Fibroblast of skin of right quadriceps (primary cell): ENCODE results near the gene HSPH1.

Experiments used
- DNase-seq: peaks from one replicate; pipeline ENCODE4 v3.0.0-alpha.2; 2013

The HSPH1 gene

DNA sequence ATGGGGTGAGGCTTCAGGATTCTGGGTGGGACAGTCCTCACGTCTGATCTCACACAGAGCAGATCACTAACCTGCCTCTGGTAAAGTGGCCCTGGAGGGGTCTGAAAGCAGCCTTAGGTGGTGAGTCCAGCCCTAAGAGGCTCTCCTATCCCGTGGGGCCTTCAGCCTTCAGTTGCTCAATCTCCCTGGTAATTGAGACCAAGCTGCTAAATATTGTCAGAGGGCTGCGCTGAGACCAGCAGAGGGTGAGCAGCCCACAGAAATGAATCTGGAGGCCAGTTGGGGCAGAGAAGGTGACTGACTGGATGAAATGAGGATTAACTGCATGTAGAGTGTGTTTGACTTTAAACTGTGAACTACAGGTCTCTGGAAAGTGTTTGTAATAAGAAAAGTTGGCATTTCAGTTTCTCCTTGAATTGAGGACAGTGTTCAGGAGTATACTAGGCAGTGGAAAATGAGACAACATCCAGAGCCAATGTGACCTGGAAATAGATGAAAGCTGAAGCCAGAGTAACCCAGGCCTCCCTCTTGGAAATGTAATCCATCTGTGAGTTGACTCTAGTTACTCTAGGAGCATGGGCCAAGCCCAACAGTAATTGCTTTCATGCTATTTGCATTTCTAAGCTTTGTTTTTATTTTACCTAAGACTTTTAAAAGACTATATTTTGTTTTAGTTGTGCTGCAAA lies 14.3 kb upstream of the HSPH1 start:
- DNase-seq: no peak

DNA sequence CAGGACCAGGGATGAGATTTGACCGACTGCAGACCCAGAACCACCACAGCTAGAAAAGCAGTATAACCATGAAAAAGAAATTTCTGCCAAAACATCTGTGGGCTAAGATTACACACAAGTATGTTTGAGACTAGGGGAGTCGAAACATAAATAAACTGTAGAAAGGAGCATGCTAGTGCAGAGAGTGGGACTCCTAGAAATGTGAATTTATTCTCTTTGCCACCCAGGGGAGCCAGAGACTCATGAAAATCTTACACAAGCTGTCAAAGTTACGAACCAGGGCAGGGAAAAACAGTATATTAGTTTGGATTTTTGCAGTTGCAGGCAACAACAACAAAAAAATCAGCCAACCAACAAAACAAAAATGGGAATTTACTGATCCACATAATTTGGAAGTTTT lies 12.3 kb upstream of the HSPH1 start:
- DNase-seq: peak; percentile 32

DNA sequence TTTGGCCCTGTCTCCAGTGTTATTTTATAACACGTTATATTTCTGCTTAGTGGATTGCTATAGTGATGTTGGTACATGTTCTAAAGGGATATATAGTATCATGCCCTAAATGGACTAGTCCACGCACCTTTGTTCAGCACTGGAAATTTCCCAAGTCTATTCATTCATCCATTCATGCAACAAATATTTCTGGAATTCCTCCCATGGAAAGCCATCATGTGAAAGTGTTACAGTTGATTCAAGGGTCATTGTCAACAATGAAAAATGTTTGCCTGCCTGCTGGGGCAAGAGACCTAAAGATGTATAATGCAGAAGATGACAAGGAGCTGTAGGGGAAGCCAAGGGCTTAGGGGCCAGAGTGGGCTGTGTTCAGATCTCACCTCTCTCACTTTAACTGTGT lies 10.8 kb upstream of the HSPH1 start:
- DNase-seq: peak; percentile 89

DNA sequence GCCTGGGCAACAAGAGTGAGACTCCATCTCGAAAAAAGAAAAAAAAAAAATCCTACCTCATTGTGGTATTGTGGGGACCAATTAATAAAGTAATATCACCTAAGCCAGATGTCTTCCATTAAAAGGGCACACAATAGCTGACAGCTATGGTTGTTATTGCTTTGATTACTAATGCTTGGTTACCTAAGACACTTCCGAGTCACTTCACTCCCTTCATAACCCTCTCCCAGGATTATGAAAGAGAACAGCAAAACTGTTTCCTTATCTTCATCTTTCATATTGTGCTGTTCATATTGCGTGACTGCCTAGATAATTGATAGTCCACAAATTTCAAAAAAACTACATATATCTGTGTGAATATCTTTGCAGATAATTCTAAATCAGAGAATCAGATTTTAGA lies 10.3 kb upstream of the HSPH1 start:
- peak; percentile 40 for DNase-seq

DNA sequence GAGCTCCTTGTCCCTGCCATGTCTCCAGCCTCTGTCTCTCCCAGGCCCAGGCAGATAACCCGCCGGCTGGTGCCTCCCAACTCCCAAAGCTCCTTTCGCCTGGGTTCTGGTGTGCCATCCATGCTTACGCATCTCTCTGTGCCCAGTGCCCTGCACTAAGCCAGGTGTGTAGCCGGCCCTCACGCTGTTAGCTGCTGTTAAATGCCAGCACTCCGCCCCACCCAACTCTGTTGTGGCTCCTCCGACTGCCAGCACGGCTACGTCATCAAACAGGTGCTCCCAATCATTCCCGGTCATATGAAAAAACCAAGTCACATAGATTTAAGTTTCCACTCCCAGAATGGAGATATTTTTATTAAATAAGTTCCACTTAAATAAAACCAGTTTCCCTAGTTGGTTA lies 7.0 kb upstream of the HSPH1 start:
- no peak for DNase-seq

DNA sequence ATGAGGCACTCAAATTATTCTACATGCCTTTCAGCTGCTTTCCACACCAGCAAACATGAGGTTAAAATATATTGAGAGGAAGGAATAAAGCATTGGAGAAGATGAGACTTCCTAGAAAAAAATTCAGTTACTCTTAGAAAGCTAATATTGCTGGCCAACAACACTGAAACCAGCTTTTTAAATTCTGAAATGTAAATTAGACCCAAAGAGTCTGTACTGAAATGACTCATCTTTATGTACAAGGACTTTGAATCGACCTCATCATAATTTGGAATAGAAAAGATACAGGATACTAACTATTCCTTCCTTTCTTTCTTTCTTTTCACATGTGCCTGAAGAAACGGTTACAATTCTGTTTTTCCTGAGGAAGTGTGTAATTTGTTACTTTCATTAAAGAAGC lies 6.5 kb upstream of the HSPH1 start:
- DNase-seq: no peak

DNA sequence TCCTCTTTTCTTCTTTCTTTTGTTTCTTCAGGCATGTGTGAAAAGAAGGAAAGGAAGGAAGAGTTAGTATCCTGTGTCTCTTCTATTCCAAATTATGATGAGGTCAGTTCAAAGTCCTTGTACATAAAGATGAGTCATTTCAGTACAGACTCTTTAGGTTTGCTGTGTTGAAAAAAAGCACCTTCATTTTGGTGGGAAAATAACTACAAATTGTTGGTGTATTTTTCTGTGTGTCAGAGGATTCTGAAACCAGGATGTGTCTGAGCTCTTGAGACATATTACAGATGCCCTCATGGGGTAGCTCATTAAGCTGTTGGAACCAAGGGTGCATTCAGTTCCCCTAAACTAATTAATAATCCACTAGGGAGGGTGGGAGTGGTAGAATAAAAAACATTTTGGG lies 5.8 kb upstream of the HSPH1 start:
- DNase-seq: no peak

DNA sequence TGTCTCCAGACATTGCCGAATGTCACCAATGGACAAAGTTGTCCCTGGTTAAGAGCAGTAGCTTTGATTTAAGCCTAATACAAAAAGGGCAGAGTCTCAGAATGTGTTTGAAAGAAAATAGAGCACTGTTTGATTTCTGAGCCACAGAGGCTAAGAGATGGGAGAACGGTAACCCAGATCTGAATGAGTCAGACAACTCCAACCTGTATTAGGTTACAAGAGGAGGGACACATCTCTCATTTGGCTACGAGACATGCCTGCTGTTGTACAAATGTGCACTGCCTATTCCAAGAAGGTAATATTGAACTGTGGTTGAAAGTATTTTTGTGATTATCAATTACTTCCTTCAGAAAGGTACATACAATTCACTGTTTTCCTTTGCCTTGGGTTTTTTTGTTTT lies 4.9 kb upstream of the HSPH1 start:
- no peak for DNase-seq

DNA sequence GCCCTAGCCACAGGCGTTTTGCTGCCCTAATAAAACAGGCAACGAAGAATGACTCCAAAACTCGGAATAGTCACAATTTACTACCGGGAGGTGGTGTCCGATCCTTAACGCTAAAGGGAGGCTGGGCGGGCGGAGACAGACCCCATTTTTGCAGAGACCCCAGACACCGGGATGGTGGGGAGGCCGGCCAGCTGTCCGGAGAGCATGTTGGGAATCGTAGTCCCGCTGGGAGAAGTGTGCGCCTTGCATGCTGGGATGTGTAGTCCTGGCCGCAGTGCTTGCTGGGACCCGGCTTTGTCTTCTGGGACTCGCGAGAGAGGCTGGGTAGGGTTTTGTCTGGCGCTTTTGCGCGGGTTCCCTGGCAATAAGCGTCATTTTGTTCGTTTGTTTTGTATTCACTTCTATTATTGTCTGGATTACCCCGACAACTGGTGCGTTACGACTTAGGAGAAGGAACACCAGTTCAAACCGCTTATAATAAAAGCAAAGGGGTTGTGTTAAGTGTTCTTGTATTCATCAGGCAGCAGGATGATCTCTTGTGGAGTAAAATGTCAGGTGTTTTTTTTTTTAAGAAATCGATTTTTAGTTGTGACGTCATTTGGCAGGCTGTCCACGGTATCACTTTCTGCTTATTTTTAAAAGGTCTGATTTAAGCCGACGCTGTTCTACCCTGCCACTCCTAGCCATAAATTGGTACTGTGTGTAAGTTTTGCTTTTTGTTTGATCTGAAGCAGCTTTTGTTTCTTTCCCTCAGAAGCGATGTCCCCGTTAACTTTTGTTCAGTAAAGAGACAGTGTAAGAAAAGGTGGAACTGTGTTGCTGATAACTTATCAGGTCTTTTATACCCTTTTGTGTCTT lies 676 bp upstream of the HSPH1 start:
- DNase-seq: peak; percentile 98

DNA sequence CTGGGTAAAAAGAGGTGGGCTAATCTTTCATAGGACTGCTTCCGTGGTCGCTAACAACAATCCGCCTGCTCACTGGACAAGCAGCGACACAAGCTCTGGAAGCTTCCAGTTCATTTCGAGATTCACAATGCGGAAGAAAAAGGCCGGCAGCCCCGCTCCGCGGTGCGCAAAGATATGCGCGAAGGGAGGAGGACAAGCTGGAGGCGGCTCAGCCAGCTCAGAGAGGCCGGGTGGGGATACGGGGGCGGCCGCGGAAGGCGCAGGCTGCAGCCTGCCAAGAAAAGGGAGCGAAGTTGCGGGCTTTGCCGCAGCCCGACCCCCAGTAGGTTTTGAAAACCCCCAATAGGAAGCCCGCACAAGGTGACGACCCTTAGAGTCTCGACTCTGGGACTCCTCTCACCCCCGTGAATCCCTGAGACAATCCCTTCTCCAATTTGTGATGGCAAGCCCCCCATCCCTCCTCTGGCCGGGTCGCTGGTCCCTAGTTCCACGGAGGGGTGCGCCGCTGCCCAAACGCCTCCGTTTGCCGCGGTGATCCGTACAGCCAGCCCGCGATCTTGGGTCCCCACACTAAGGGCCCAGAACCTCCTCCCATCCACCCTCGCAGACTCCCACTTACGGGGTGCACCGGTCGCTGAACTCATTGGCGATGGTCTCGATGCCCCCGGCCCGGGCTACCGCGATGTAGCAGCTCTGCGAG lies 697 bp downstream of the HSPH1 start:
- peak; percentile 62 for DNase-seq

DNA sequence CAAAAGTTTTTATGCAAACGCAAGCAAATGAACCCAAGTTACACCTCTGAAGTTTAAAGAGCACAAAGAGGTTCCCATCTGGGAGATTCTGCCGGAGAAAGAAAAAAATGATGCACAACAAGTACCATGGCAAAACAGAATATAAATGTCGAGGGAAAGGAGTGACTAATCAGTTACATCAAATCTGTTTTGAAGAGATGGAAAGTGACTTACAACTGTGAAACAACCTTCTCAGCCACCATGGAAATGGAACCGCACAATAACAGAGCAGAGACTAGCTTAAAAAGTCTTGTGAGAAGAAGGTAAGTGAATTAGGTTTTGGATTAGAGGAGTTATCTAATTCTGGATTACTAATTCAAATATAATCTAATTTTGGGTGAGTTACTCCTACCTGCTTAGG lies 2.4 kb downstream of the HSPH1 start:
- DNase-seq: no peak

DNA sequence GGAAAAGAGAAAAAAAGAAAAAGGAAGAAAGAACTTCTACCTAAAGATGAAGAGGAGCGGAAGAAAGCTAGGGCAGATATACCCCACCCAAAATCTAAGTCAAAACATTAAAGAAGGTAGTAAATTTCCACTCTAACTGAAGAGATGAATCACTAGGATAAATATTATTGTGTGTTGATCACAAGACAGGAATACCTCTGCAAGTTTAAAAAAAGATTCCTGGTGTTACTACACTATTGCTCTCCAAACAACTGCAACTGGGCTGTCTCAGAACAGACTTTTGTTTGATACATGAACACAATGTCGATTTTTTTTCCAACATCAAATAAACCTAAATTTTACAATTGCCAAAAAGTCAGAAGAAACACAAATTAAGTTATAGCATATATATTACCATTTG lies 6.8 kb downstream of the HSPH1 start:
- DNase-seq: no peak

DNA sequence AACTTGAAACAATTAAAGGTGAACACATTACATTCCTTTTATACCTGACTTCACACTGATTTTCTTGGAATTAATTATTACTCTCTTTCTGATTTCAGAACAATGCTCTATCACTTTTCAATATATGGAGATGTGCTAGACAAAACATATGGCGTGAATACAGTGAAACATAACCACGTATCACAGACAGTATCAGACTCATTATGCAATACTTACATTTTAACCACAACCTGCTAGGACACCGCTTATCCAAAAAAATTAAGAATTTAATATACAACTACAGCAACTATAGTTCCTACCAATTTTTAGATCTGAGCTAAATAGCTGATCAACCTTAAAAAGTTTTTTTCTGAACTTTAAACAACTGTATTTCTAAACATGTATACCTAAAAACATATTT lies 9.9 kb downstream of the HSPH1 start:
- DNase-seq: no peak

DNA sequence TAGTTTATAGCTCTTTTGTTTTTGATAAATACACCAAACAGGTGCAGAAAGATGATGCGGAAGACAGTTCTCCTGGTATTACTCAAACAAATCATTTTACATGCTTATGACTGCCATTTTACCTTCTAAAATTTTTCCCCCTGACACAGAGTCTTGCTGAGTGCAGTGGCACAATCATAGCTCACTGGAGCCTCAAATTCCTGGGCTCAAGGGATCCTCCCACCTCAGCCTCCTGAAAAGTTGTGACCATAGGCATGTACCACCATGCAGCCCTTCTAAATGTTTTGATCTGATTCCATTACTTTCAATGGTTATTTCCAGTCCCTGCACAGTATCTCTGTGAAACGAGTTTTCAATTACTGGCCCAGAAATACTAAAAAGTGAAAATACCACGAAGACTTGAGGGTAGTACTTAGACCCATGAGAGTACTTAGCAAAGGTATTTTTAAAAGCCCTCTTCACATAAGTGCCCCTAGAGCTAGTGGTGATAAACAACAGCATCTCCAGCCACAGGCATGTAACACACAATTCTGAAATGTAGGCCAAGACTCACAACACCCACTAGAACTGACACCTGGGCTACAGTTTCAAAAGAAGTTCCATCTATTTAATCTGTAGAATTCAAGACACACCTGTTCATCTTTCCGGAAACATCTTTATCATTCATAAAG lies 11.3 kb downstream of the HSPH1 start:
- no peak for DNase-seq

DNA sequence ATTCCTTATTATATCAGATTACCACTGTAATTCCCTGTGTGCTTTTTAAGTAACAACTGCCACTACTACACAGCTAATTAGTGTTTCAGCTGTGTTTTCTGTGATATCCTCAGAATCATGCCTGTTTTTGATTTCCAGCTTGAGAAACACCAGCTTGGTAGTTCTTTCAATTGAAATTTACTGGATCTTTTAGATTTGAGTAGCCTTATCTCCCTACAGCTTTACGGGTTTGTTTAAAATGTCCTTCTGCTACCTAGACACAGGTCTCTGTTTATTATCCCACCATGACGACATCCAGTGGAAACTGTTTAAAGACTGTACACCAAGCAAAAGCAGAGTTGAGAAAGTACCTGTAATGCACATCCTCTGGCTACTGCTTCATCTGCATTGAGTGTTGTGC lies 12.1 kb downstream of the HSPH1 start:
- no peak for DNase-seq

DNA sequence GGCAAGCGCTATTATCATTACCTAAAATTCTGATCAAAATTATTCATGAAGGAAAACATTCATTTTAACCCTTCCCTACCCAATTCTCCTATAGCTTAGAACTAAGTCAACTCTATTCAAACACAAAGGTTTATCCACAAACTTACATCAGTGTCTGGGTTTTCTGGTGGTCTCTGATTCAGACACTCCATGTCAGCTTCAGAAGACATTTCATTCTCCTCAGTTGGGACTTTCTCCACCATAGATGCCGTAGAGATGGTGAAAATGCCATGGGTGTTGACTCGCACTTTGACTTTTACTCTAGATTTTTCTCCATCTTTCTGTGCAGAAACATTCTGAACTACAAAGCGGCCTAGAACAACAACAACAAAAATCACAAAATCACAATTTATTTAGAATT lies 16.3 kb downstream of the HSPH1 start:
- no peak for DNase-seq

DNA sequence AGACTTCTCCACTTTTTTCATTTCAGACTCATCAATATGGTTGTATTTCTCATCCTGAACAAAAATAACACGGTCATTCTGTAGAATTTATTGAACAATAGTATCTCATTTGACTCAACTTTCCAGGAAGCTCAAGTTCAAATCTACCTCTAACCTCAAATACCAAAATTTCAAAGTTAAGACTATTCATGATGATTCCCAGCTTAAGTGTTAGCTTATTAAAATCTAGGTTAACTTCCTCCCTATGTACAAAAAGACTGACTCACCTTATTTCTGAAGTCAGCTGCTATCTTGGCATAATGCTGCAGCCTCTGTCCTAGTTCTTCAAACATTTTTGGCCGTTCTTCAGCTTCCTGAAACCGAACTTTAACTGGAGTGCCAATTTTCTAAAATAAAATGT lies 23.2 kb downstream of the HSPH1 start:
- DNase-seq: no peak

DNA sequence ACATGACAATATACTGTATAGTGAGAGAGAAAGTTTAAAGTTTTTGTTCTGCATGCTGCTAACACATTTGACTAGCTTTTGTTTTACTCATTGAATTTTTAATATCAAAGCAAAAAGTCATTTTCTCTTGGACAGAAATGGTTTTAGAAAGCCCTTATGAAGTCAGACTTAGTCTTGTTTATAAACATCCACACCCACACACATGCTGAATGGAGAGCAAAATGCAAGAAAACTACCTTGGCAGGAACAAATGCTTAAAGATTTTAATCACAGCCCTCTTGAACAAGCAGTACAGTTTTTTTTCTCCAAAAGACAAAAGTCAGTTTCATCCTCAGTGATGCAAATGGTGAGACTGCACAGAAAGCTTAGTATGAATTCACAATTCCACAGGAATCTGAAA lies 25.0 kb downstream of the HSPH1 start:
- no peak for DNase-seq

DNA sequence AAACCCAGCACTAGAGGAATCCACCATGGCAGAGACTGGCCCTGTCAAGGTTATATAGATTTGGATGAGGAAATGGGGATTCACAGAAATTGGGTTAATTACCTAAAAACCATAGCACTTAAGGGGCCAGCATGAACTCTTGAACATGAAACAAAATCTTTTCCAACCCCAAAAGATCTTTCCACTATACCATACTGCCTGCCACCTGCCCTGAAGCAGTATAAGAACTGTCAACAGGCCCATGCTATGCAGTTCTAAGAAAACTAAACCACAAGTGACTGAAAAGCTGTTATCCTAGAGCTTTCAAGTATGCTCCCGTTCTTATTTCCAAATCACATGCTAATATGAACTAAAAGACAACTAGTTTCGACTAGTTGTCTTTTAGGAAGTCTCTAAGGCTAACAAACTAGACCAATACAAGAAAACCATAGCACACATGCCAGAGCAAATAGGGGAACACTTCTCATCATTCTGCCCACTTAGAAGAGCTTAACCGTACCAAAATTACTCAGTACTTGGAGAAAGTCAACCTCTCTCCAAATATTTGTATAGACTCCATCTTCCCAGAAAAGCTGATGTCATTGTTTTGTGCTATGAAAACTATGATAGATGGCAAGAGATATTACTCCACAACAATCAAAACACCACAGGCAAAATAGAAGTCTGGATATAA lies 27.5 kb downstream of the HSPH1 start:
- no peak for DNase-seq

DNA sequence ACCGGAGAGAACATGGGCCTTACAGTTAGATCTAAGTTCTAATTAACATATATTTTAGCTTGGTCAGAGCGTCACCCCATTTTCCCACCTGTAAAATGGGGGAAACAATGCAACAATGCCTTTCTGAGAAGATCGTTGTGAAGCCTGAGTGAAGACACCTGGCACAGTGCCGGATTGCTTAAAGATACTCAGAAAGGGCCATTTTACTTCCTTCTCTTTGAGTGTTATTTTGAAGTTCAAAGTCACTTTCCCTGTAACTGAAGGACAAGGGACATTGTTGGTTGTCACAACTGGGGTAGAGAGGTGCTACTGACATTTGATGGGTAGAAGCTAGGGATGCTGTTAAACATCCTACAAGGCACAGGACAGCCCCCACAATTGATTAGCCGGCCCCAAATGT lies 28.1 kb downstream of the HSPH1 start:
- no peak for DNase-seq

DNA sequence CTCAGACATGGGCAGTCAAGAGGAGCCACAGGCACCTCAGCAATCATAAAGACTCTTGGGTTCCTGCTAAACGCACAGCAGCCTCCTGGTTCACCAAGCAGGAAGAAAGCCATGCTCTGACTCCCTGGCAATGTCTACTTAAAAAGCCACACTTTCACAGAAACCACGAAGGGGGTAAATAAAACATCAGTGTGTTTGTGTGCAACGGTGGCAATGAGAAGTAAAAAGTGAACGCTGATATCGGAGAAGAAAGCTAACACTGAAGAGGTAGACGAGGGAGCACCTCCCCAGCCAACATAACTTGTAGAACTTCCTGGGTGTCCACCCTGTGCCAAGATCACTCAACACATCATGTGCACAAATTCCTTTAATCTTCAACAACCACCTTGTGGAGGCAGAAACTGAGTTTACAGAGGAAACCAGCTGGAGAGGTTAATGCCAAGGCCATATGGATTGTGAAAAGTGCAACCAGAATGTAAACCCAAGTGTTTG lies 30.2 kb downstream of the HSPH1 start:
- DNase-seq: no peak

DNA sequence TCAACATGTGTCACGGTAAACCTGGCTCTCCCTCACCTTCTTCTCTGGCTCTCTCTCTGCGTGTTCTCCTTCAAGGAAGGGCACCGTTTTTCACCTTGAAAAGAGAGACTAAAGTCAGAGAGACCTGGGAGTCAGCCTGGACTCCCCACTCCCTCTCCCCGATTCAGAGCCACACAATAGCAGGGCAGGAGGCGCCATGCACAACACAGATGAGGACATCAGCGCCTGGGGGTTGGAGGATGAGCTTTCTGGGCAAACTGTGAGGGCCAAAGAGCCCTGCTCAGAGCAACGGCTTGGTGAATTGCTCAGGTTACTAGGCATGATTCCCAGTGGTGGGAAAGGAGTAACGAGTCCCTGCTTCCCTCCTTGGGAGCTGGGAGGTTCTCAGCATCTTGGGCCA lies 32.3 kb downstream of the HSPH1 start:
- DNase-seq: no peak

DNA sequence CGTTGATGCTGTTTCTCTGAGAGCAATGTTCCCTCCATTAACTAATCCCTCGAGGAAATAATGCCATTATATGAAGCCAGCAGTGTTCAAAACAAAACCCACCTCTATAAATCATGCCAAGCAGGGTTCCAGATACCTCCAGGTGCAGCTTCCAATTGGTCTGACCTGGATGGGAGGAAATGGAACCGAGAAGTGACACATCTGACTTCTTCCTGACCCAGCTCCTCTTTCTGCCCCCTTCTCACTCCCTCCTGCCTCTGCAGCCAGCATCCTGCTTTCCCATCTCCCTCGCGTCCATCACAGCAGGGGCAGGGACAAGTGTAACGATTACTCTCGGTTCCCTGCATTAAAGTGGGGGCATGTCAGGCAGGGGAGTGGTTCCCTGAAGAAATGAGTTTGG lies 37.5 kb downstream of the HSPH1 start:
- no peak for DNase-seq
